ENCODE results near the gene SLC1A3.

DNA sequence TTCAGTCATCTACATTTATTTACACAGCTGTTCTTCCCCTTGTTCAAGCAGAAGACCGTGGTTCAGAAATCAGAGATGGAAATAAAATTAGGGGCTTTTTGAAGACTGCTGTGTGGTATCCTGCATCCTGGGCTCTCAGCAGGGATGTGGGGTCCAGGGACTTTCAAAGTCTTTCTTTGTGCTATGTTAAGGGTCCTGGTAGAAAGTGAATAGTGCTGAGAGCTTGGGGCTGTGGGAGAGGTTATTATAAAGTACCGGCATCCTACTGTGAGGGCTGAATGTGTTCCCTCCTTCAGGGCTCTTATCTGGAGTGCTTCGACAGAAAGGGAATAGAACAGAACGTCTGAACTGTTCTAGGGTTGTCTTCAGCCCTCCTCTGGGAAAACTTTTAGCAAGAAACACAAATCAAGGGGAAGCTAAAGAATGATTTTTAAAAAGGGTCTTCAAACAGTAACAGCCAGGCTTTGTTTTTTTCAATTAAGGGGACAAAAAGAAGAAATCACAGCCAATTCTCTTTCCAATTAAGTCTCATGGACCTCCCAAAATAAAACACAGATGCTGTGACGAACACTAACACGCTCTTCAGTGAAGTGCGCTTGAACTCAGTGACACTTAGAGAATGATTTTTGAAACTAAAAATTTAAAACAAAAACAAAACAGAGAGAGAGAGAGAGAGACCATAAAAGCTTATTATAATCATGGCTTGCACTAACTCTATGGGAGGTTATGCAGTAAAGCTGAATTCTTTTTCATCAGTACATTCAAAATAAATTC lies 15.7 kb upstream of the SLC1A3 start:
- TF ChIP-seq YY1 (IDR thresholded peaks at IDR 0.05; ENCODE audit: insufficient read depth, insufficient read length) (no peak), ZNF274 (IDR thresholded peaks at IDR 0.05; ENCODE audit: low read depth, low read length) (no peak)
